ENCODE results near the gene ITGA8.
A peak's percentile ranks its signal among the peaks of the same experiment; 100 is the strongest.

Gene ITGA8

DNA sequence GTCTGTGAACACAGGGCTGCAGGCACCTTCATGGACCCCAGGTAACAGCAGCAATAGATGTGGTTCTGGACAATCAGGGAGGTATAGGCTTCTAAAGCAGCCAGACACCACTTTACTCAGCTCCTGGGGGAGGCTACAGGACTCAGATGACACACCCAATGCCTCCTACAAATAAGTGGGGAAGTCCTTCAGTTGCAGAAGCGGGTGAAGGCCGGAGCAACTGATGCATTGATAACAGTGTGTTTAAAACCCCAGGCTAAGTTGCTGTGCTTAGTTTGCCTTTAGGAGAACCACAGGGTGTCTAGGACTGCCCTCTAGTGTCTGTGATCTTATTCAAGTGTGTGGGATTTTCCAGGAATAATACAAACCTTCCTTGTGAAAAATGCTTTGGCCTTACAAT is 5.9 kb upstream of the ITGA8 start:
- Histone ChIP-seq H3K4me1 (ENCODE audit: control insufficient read depth, insufficient read depth, low read length) (peaks cover 4% of the 10 kb centered on the region), H3K4me3 (ENCODE audit: low read length) (no peak overlapping the region), H3K36me3 (ENCODE audit: control insufficient read depth, insufficient read depth, low read length) (no peaks in the 10 kb centered on the region), H3K27ac (ENCODE audit: low read depth, low read length) (no peak overlapping the region), H3K9ac (ENCODE audit: low read length) (no peak overlapping the region), H3K27me3 (ENCODE audit: control insufficient read depth, insufficient read depth, low read length) (no peaks in the 10 kb centered on the region)

DNA sequence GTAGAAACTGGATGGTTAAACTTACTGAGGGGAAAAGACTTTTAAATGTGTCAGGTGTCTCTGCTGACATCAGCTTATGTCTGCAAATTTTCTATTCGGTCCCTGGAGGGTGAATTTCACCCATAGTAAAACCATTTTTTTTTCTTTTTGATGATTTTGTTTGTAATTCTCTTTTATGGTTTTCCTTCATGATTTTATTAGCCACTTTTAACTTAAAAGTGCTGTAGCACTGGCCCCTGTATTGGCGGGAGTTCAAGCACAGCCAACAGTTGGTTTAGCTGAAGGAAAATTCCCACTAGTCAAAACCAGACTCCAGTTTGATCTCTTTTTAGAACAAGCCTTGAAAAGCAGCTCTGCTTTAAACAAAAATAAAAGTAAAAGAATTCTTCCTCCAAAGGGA is 5.0 kb upstream of the ITGA8 start:
- no peak overlapping the region for H3K27ac ChIP-seq (ENCODE audit: low read depth, low read length)
- H3K27me3 ChIP-seq (ENCODE audit: control insufficient read depth, insufficient read depth, low read length) = no peaks in the 10 kb centered on the region
- no peaks in the 10 kb centered on the region for H3K36me3 ChIP-seq (ENCODE audit: control insufficient read depth, insufficient read depth, low read length)
- peaks cover 4% of the 10 kb centered on the region for H3K4me1 ChIP-seq (ENCODE audit: control insufficient read depth, insufficient read depth, low read length)
- no peak overlapping the region for H3K9ac ChIP-seq (ENCODE audit: low read length)
- no peak overlapping the region for H3K4me3 ChIP-seq (ENCODE audit: low read length)

GRCh38 chr10:15723803-15724202 is 4.1 kb upstream of the ITGA8 start:
- Histone ChIP-seq H3K4me3 (ENCODE audit: low read length) (no peak overlapping the region), H3K9ac (ENCODE audit: low read length) (no peak overlapping the region), H3K27me3 (ENCODE audit: control insufficient read depth, insufficient read depth, low read length) (no peaks in the 10 kb centered on the region), H3K27ac (ENCODE audit: low read depth, low read length) (no peak overlapping the region), H3K36me3 (ENCODE audit: control insufficient read depth, insufficient read depth, low read length) (no peaks in the 10 kb centered on the region), H3K4me1 (ENCODE audit: control insufficient read depth, insufficient read depth, low read length) (peaks cover 6% of the 10 kb centered on the region)

- Histone ChIP-seq H3K27me3 (ENCODE audit: control insufficient read depth, insufficient read depth, low read length) (peaks cover 2% of the 10 kb centered on the region), H3K4me3 (ENCODE audit: low read length) (no peak overlapping the region), H3K9ac (ENCODE audit: low read length) (no peak overlapping the region), H3K4me1 (ENCODE audit: control insufficient read depth, insufficient read depth, low read length) (peaks cover 6% of the 10 kb centered on the region), H3K27ac (ENCODE audit: low read depth, low read length) (no peak overlapping the region), H3K36me3 (ENCODE audit: control insufficient read depth, insufficient read depth, low read length) (no peaks in the 10 kb centered on the region)
Observed at GRCh38 chr10:15720635-15721287, 1.0 kb upstream of the ITGA8 start.

- Histone ChIP-seq H3K4me3 (ENCODE audit: low read length) (peak overlapping the region; percentile 61), H3K4me1 (ENCODE audit: control insufficient read depth, insufficient read depth, low read length) (peaks cover 3% of the 10 kb centered on the region), H3K9ac (ENCODE audit: low read length) (no peak overlapping the region), H3K27me3 (ENCODE audit: control insufficient read depth, insufficient read depth, low read length) (peaks cover 2% of the 10 kb centered on the region), H3K36me3 (ENCODE audit: control insufficient read depth, insufficient read depth, low read length) (no peaks in the 10 kb centered on the region), H3K27ac (ENCODE audit: low read depth, low read length) (no peak overlapping the region)
Observed at GRCh38 chr10:15719049-15719898, 448 bp downstream of the ITGA8 start.

- no peak overlapping the region for H3K9ac ChIP-seq (ENCODE audit: low read length)
- no peaks in the 10 kb centered on the region for H3K36me3 ChIP-seq (ENCODE audit: control insufficient read depth, insufficient read depth, low read length)
- peaks cover 3% of the 10 kb centered on the region for H3K4me1 ChIP-seq (ENCODE audit: control insufficient read depth, insufficient read depth, low read length)
- H3K4me3 ChIP-seq (ENCODE audit: low read length) = peak overlapping the region; percentile 61
- H3K27me3 ChIP-seq (ENCODE audit: control insufficient read depth, insufficient read depth, low read length) = peaks cover 2% of the 10 kb centered on the region
- H3K27ac ChIP-seq (ENCODE audit: low read depth, low read length) = no peak overlapping the region
Observed at GRCh38 chr10:15718694-15719048, 1.1 kb downstream of the ITGA8 start.

- Histone ChIP-seq H3K4me1 (ENCODE audit: control insufficient read depth, insufficient read depth, low read length) (peaks cover 3% of the 10 kb centered on the region), H3K9ac (ENCODE audit: low read length) (no peak overlapping the region), H3K27ac (ENCODE audit: low read depth, low read length) (no peak overlapping the region), H3K4me3 (ENCODE audit: low read length) (no peak overlapping the region), H3K36me3 (ENCODE audit: control insufficient read depth, insufficient read depth, low read length) (no peaks in the 10 kb centered on the region), H3K27me3 (ENCODE audit: control insufficient read depth, insufficient read depth, low read length) (peaks cover 2% of the 10 kb centered on the region)
Observed at GRCh38 chr10:15715619-15716227, 4.0 kb downstream of the ITGA8 start.

DNA sequence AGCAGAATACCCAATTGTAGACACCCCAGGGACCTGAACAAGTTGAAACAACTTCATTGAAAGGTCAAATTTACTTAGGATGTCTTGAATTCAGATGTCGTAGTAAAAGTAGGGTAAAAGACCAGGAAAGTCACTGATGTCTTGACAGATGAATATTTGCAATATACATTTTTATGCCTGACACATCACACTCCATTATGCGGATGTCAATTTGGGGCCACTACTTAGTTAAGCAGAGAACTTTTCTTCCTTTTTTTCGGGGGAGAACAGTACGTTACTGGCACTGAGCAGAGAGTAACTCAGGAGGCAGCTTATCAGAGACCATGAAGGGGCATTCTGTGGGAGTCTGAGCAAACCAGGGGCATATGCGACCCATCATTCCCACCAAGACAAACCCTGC is 4.9 kb downstream of the ITGA8 start:
- H3K27ac ChIP-seq (ENCODE audit: low read depth, low read length) = no peak overlapping the region
- H3K4me3 ChIP-seq (ENCODE audit: low read length) = no peak overlapping the region
- H3K9ac ChIP-seq (ENCODE audit: low read length) = no peak overlapping the region
- H3K4me1 ChIP-seq (ENCODE audit: control insufficient read depth, insufficient read depth, low read length) = peaks cover 3% of the 10 kb centered on the region
- H3K27me3 ChIP-seq (ENCODE audit: control insufficient read depth, insufficient read depth, low read length) = peaks cover 2% of the 10 kb centered on the region
- no peaks in the 10 kb centered on the region for H3K36me3 ChIP-seq (ENCODE audit: control insufficient read depth, insufficient read depth, low read length)

GRCh38 chr10:15712883-15713282 is 6.8 kb downstream of the ITGA8 start:
- H3K27me3 ChIP-seq (ENCODE audit: control insufficient read depth, insufficient read depth, low read length) = no peaks in the 10 kb centered on the region
- H3K36me3 ChIP-seq (ENCODE audit: control insufficient read depth, insufficient read depth, low read length) = no peaks in the 10 kb centered on the region
- no peak overlapping the region for H3K4me3 ChIP-seq (ENCODE audit: low read length)
- H3K9ac ChIP-seq (ENCODE audit: low read length) = no peak overlapping the region
- no peaks in the 10 kb centered on the region for H3K4me1 ChIP-seq (ENCODE audit: control insufficient read depth, insufficient read depth, low read length)
- H3K27ac ChIP-seq (ENCODE audit: low read depth, low read length) = no peak overlapping the region

DNA sequence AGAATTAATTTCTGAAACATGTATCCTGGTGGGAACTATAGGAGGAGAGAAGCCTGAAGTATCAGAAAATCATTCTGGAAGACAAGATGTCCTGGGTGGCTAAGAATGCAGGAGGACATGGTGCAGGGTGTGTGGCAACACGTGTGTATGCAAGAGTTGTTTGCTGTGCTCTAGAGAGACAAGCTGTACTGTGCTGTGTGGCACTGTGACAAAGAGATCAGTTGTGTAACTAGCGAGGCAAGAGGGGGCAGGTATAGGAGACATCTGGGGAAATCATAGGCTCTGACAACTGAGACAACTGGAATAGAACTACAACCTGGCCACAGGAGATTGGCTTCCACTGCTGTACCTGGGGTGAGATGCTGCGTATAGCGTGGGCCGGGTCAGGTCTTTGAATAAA is 9.3 kb downstream of the ITGA8 start:
- H3K27me3 ChIP-seq (ENCODE audit: control insufficient read depth, insufficient read depth, low read length) = no peaks in the 10 kb centered on the region
- no peak overlapping the region for H3K4me3 ChIP-seq (ENCODE audit: low read length)
- no peak overlapping the region for H3K27ac ChIP-seq (ENCODE audit: low read depth, low read length)
- no peaks in the 10 kb centered on the region for H3K4me1 ChIP-seq (ENCODE audit: control insufficient read depth, insufficient read depth, low read length)
- H3K9ac ChIP-seq (ENCODE audit: low read length) = no peak overlapping the region
- H3K36me3 ChIP-seq (ENCODE audit: control insufficient read depth, insufficient read depth, low read length) = no peaks in the 10 kb centered on the region

GRCh38 chr10:15705298-15705697 is 14.4 kb downstream of the ITGA8 start:
- Histone ChIP-seq H3K4me1 (ENCODE audit: control insufficient read depth, insufficient read depth, low read length) (no peaks in the 10 kb centered on the region), H3K27ac (ENCODE audit: low read depth, low read length) (no peak overlapping the region), H3K9ac (ENCODE audit: low read length) (no peak overlapping the region), H3K36me3 (ENCODE audit: control insufficient read depth, insufficient read depth, low read length) (no peaks in the 10 kb centered on the region), H3K27me3 (ENCODE audit: control insufficient read depth, insufficient read depth, low read length) (no peaks in the 10 kb centered on the region), H3K4me3 (ENCODE audit: low read length) (no peak overlapping the region)

- Histone ChIP-seq H3K9ac (ENCODE audit: low read length) (no peak overlapping the region), H3K36me3 (ENCODE audit: control insufficient read depth, insufficient read depth, low read length) (no peaks in the 10 kb centered on the region), H3K4me3 (ENCODE audit: low read length) (no peak overlapping the region), H3K27me3 (ENCODE audit: control insufficient read depth, insufficient read depth, low read length) (no peaks in the 10 kb centered on the region), H3K4me1 (ENCODE audit: control insufficient read depth, insufficient read depth, low read length) (no peaks in the 10 kb centered on the region), H3K27ac (ENCODE audit: low read depth, low read length) (no peak overlapping the region)
Observed at GRCh38 chr10:15704581-15704968, 15.1 kb downstream of the ITGA8 start.
